HL-60 (cell line): ENCODE data around the gene ITPR3.

Source experiments
- DNase-seq, 2 experiments: peaks; one replicate each; pipeline ENCODE4 v3.0.0-alpha.2; 2010 to 2020; ENCODE audit warnings: low read depth in 1 of 2, low spot score in 1 of 2
- H3K27ac ChIP-seq: fragments of 250-450 bp; sonication (Bioruptor Pico); replicated peaks from 2 replicates; pipeline ENCODE4 v1.5.1; 2020; ENCODE audit warnings: mild to moderate bottlenecking, moderate library complexity
- H3K27me3 ChIP-seq: fragments of 250-450 bp; sonication (Bioruptor Pico); 2 replicates; pipeline ENCODE4 v1.5.1; 2021; ENCODE audit warnings: mild to moderate bottlenecking, moderate library complexity; ENCODE audit not compliant: insufficient read depth, poor library complexity, severe bottlenecking
- H3K4me3 ChIP-seq: replicated peaks from 2 replicates; pipeline ENCODE4 v1.5.1; 2011; ENCODE audit warnings: mild to moderate bottlenecking, control low read depth, low read length; ENCODE audit not compliant: insufficient read depth
- CTCF ChIP-seq: IDR thresholded peaks from one replicate; pipeline ENCODE4 v1.5.1; 2011; ENCODE audit warnings: low read length, control low read depth, inconsistent platforms; ENCODE audit not compliant: insufficient read depth
- GABPA ChIP-seq: IDR thresholded peaks from 2 replicates; pipeline ENCODE4 v1.6.1; 2012; ENCODE audit warnings: low read depth
- POLR2AphosphoS5 ChIP-seq: IDR thresholded peaks from 2 replicates; pipeline ENCODE4 v1.6.1; 2012; ENCODE audit warnings: low read depth
- REST ChIP-seq: IDR thresholded peaks from 2 replicates; pipeline ENCODE4 v1.6.1; 2012; ENCODE audit warnings: low read depth; ENCODE audit not compliant: insufficient replicate concordance
- SPI1 ChIP-seq: IDR thresholded peaks from 2 replicates; pipeline ENCODE4 v1.6.1; 2012; ENCODE audit warnings: low read depth, mild to moderate bottlenecking, borderline replicate concordance

Gene ITPR3

GRCh38 chr6:33673851-33674250 is 52.7 kb downstream of the ITPR3 start:
- H3K27me3 ChIP-seq = no peaks in the 10 kb centered on the region
- TF ChIP-seq GABPA (no peak), POLR2AphosphoS5 (no peak), SPI1 (no peak)
- H3K27ac ChIP-seq = no peak overlapping the region
- H3K4me3 ChIP-seq = no peak overlapping the region
- no peak for DNase-seq

- no peak overlapping the region for H3K27ac ChIP-seq
- no peaks in the 10 kb centered on the region for H3K27me3 ChIP-seq
- no peak for DNase-seq
- TF ChIP-seq SPI1 = no peak
- TF ChIP-seq POLR2AphosphoS5 = no peak
- no peak for TF ChIP-seq GABPA
- TF ChIP-seq REST = no peak
- no peak for TF ChIP-seq CTCF
- no peak overlapping the region for H3K4me3 ChIP-seq
Measured at GRCh38 chr6:33675968-33676367, 54.8 kb downstream of the ITPR3 start.

- DNase-seq = no peak
- TF ChIP-seq SPI1 (no peak), GABPA (no peak), REST (no peak), CTCF (no peak), POLR2AphosphoS5 (no peak)
- H3K27me3 ChIP-seq = no peaks in the 10 kb centered on the region
- H3K27ac ChIP-seq = no peak overlapping the region
- no peak overlapping the region for H3K4me3 ChIP-seq
Measured at GRCh38 chr6:33676416-33677142, 55.5 kb downstream of the ITPR3 start.

- Histone ChIP-seq H3K4me3 (no peak overlapping the region), H3K27me3 (no peaks in the 10 kb centered on the region), H3K27ac (no peak overlapping the region)
- no peak for DNase-seq
- no peak for TF ChIP-seq GABPA
- TF ChIP-seq CTCF = no peak
- no peak for TF ChIP-seq SPI1
- TF ChIP-seq POLR2AphosphoS5 = no peak
- TF ChIP-seq REST = no peak
Measured at GRCh38 chr6:33677143-33677660, 56.1 kb downstream of the ITPR3 start.
